HepG2 (cell line): ENCODE results near the gene AK2. TPM values are rescaled to one million over a fixed set of nuclear protein-coding genes. Genes with fewer than 3 reads are reported as not detected.

ENCODE experiments used
- ATF3 ChIP-seq: sonication (generic); formaldehyde crosslinking; IDR thresholded peaks from 2 replicates; pipeline ENCODE4 v1.4.0; 2020; ENCODE audit warnings: missing genetic modification reagents
- CSRNP2 ChIP-seq: sonication (generic); formaldehyde crosslinking; conservative IDR thresholded peaks from 2 replicates; pipeline ENCODE4 v1.8.0; 2022; ENCODE audit warnings: low read depth, missing genetic modification reagents
- CTCF ChIP-seq: sonication (generic); formaldehyde crosslinking; IDR thresholded peaks from 2 replicates; pipeline ENCODE4 v1.5.0; 2020; ENCODE audit warnings: mild to moderate bottlenecking, missing genetic modification reagents, moderate library complexity
- ELF3 ChIP-seq: IDR thresholded peaks from 2 replicates; pipeline ENCODE4 v1.6.1; 2016; ENCODE audit warnings: missing genetic modification reagents, missing compliant biosample characterization
- FOXC1 ChIP-seq: sonication (generic); formaldehyde crosslinking; IDR thresholded peaks from 2 replicates; pipeline ENCODE4 v1.8.0; 2022; ENCODE audit warnings: mild to moderate bottlenecking, missing genetic modification reagents, borderline replicate concordance
- MAX ChIP-seq: IDR thresholded peaks from 2 replicates; pipeline ENCODE4 v1.6.1; 2012; ENCODE audit warnings: inconsistent platforms
- NFYB ChIP-seq: sonication (generic); formaldehyde crosslinking; IDR thresholded peaks from 2 replicates; pipeline ENCODE4 v1.4.0; 2020; ENCODE audit warnings: missing genetic modification reagents
- PAWR ChIP-seq: sonication (generic); formaldehyde crosslinking; IDR thresholded peaks from 2 replicates; pipeline ENCODE4 v1.4.0; 2020; ENCODE audit warnings: missing genetic modification reagents, mild to moderate bottlenecking, borderline replicate concordance
- RBM22 ChIP-seq: fragments of 200-400 bp; formaldehyde crosslinking; optimal IDR thresholded peaks from 2 replicates; pipeline ENCODE3; 2017; ENCODE audit warnings: mild to moderate bottlenecking, low read length, moderate library complexity
- SRY ChIP-seq: sonication (generic); formaldehyde crosslinking; IDR thresholded peaks from 2 replicates; pipeline ENCODE4 v1.8.0; 2022; ENCODE audit warnings: mild to moderate bottlenecking, missing genetic modification reagents
- TFDP2 ChIP-seq: sonication (generic); formaldehyde crosslinking; IDR thresholded peaks from 2 replicates; pipeline ENCODE4 v1.4.0; 2020; ENCODE audit warnings: missing genetic modification reagents
- YEATS2 ChIP-seq: sonication (generic); formaldehyde crosslinking; IDR thresholded peaks from 2 replicates; pipeline ENCODE4 v1.4.0; 2020; ENCODE audit warnings: missing genetic modification reagents, borderline replicate concordance
- ZBTB7B ChIP-seq: sonication (generic); formaldehyde crosslinking; IDR thresholded peaks from 2 replicates; pipeline ENCODE4 v1.4.0; 2020; ENCODE audit warnings: missing genetic modification reagents
- ZFP36L2 ChIP-seq: sonication (generic); formaldehyde crosslinking; IDR thresholded peaks from 2 replicates; pipeline ENCODE4 v1.4.0; 2020; ENCODE audit warnings: missing genetic modification reagents
- ZFP90 ChIP-seq: sonication (generic); formaldehyde crosslinking; IDR thresholded peaks from 2 replicates; pipeline ENCODE4 v1.8.0; 2022; ENCODE audit warnings: missing genetic modification reagents, mild to moderate bottlenecking, inconsistent platforms, borderline replicate concordance
- ZNF234 ChIP-seq: sonication (generic); formaldehyde crosslinking; conservative IDR thresholded peaks from 2 replicates; pipeline ENCODE4 v1.5.1; 2020; ENCODE audit warnings: mild to moderate bottlenecking, missing genetic modification reagents
- ZNF331 ChIP-seq: sonication (generic); formaldehyde crosslinking; IDR thresholded peaks from 2 replicates; pipeline ENCODE4 v1.4.0; 2020; ENCODE audit warnings: missing genetic modification reagents
- ZNF451 ChIP-seq: sonication (generic); formaldehyde crosslinking; IDR thresholded peaks from 2 replicates; pipeline ENCODE4 v1.5.0; 2020; ENCODE audit warnings: mild to moderate bottlenecking, missing genetic modification reagents
- ZNF543 ChIP-seq: sonication (generic); formaldehyde crosslinking; IDR thresholded peaks from 2 replicates; pipeline ENCODE4 v1.4.0; 2020; ENCODE audit warnings: mild to moderate bottlenecking, missing genetic modification reagents
- ZNF605 ChIP-seq: sonication (generic); formaldehyde crosslinking; IDR thresholded peaks from 2 replicates; pipeline ENCODE4 v1.8.0; 2022; ENCODE audit warnings: mild to moderate bottlenecking, missing genetic modification reagents
- ZNF724P ChIP-seq: sonication (generic); formaldehyde crosslinking; IDR thresholded peaks from 2 replicates; pipeline ENCODE4 v1.8.0; 2022; ENCODE audit warnings: missing genetic modification reagents, borderline replicate concordance
- ZNF746 ChIP-seq: sonication (generic); formaldehyde crosslinking; IDR thresholded peaks from 2 replicates; pipeline ENCODE4 v1.8.0; 2022; ENCODE audit warnings: mild to moderate bottlenecking, missing genetic modification reagents
- ZNF761 ChIP-seq: sonication (generic); formaldehyde crosslinking; conservative IDR thresholded peaks from 2 replicates; pipeline ENCODE4 v1.4.0; 2020; ENCODE audit warnings: mild to moderate bottlenecking, missing genetic modification reagents
- ZNF782 ChIP-seq: sonication (generic); formaldehyde crosslinking; IDR thresholded peaks from 2 replicates; pipeline ENCODE4 v1.4.0; 2020; ENCODE audit warnings: missing genetic modification reagents, mild to moderate bottlenecking, borderline replicate concordance
- ZNF788 ChIP-seq: sonication (generic); formaldehyde crosslinking; IDR thresholded peaks from 2 replicates; pipeline ENCODE4 v1.5.0; 2020; ENCODE audit warnings: mild to moderate bottlenecking, missing genetic modification reagents, borderline replicate concordance
- polyA plus RNA-seq, 8 experiments: library from polyadenylated mRNA; depleted of rRNA in 3 of 8; stranded (reverse) in 7 of 8; unstranded in 1 of 8; fragments of >200 nt; fragmentation: Illumina TruSeq in 4 of 8; extraction: Trizol in 4 of 8; gene quantifications; 2 replicates each; pipeline versions ENCODE4 v1.2.1 to v1.2.3, GENCODE V29; 2011 to 2016; ENCODE audit warnings: low read depth in 4 of 8, missing spikeins in 1 of 8, mixed read lengths in 1 of 8; ENCODE audit not compliant: insufficient read depth in 1 of 8
- total RNA-seq, 5 experiments: library from RNA; depleted of rRNA; stranded (reverse); fragments of >200 nt; fragmentation: Illumina TruSeq; extraction: Trizol; gene quantifications; 2 replicates each; pipeline ENCODE4 v1.2.3, GENCODE V29; 2016; ENCODE audit warnings: low read depth in 1 of 5

Gene AK2
- total and polyA plus RNA-seq, 2 of the 13 experiments (the other 11 are each of a cell fraction or from before 2014, with no cell fraction given) = 170 to 188 TPM

GRCh38 chr1:33080885-33081553, 44.3 kb upstream of the AK2 start, which contains the start of gene AZIN2 (continued):
- peak; percentile 75; the same call in 1 of the 2 replicates for TF ChIP-seq ZNF788
- TF ChIP-seq CTCF (CRISPR knock-in tag) = peak; percentile 20; the same call in 1 of the 2 replicates
- peak; percentile 38; the same call in 1 of the 2 replicates for TF ChIP-seq ZBTB7B
- TF ChIP-seq ELF3 = no peak
- peak; percentile 77 for TF ChIP-seq ZNF451 (CRISPR knock-in tag)
- no peak for TF ChIP-seq ZFP36L2 (CRISPR knock-in tag)
- no peak for TF ChIP-seq PAWR (CRISPR knock-in tag)
- TF ChIP-seq TFDP2 (CRISPR knock-in tag) = peak; percentile 26; the same call in 1 of the 2 replicates
- TF ChIP-seq ZNF605 (CRISPR knock-in tag) = peak; percentile 69; the same call in 1 of the 2 replicates
- TF ChIP-seq FOXC1 (CRISPR knock-in tag) = 0 out of 2 replicates have a peak, but pooled peaks have one; percentile 51
- TF ChIP-seq ZNF746 (CRISPR knock-in tag) = peak; percentile 25; the same call in 1 of the 2 replicates
- 0 out of 2 replicates have a peak, but pooled peaks have one; percentile 37 for TF ChIP-seq ZNF782
- no peak for TF ChIP-seq ZNF761 (CRISPR knock-in tag)
- TF ChIP-seq MAX = 0 out of 2 replicates have a peak, but pooled peaks have one; percentile 17
- 0 out of 2 replicates have a peak, but pooled peaks have one; percentile 34 for TF ChIP-seq ZNF543
- TF ChIP-seq ATF3 = 0 out of 2 replicates have a peak, but pooled peaks have one; percentile 34
- TF ChIP-seq SRY = 0 out of 2 replicates have a peak, but pooled peaks have one; percentile 67
- peak; percentile 26; the same call in 1 of the 2 replicates for TF ChIP-seq ZFP90
- peak; percentile 87 for TF ChIP-seq RBM22
- TF ChIP-seq YEATS2 (CRISPR knock-in tag) = 0 out of 2 replicates have a peak, but pooled peaks have one; percentile 20
- TF ChIP-seq NFYB (CRISPR knock-in tag) = peak; percentile 85
- TF ChIP-seq ZNF331 (CRISPR knock-in tag) = no peak
- TF ChIP-seq ZNF234 (CRISPR knock-in tag) = peak; percentile 53; the same call in 1 of the 2 replicates
- no peak for TF ChIP-seq CSRNP2 (CRISPR knock-in tag)
- TF ChIP-seq ZNF724P (CRISPR knock-in tag) = no peak
